CD4-positive, alpha-beta T cell (primary cell): Measurements from ENCODE around the gene WDR64. TPM values are rescaled to one million over a fixed set of nuclear protein-coding genes. Genes with fewer than 3 reads are reported as not detected.

Experiments
- ATAC-seq: fragments of 200-7000 bp; cut with Tn5 transposase; one replicate; pipeline ENCODE4 v1.10.0; 2022; ENCODE audit warnings: mild to moderate bottlenecking; ENCODE audit not compliant: poor library complexity
- CTCF ChIA-PET: fragments of 350-600 bp; sonication (Branson Sonifier 250); formaldehyde crosslinking; loops from one replicate; lab custom pipeline; 2021; ENCODE audit warnings: antibody characterized with exemption, inconsistent platforms; lab: Charles Lee
- POLR2A ChIA-PET: fragments of 350-600 bp; sonication (Branson Sonifier 250); formaldehyde crosslinking; loops from one replicate; lab custom pipeline; 2021; ENCODE audit warnings: antibody characterized with exemption, inconsistent platforms; lab: Charles Lee
- DNase-seq, 14 experiments: peaks; one replicate each; pipeline ENCODE4 v3.0.0-alpha.2; 2013 to 2020; ENCODE audit warnings: mixed read lengths in 2 of 14
- H3K27ac ChIP-seq, 2 donors: one replicate each; pipeline versions ENCODE4 v1.5.1 to v1.7.0; 2013; ENCODE audit warnings: low read length in 2 of 2, low read depth in 1 of 2, mild to moderate bottlenecking in 1 of 2
- H3K27me3 ChIP-seq, 2 experiments: 1 replicate in 1 of 2; 2 replicates in 1 of 2; pipeline versions ENCODE4 v1.6.1 to v1.7.0; 2013; ENCODE audit warnings: low read length in 2 of 2, control low read depth in 1 of 2, mild to moderate bottlenecking in 1 of 2, moderate library complexity in 1 of 2; ENCODE audit not compliant: insufficient read depth in 2 of 2, control insufficient read depth in 1 of 2
- H3K36me3 ChIP-seq: one replicate; pipeline ENCODE4 v1.6.1; 2013; ENCODE audit warnings: low read length, control low read depth; ENCODE audit not compliant: insufficient read depth
- H3K4me1 ChIP-seq: one replicate; pipeline ENCODE4 v1.6.1; 2013; ENCODE audit warnings: low read length, control low read depth; ENCODE audit not compliant: insufficient read depth
- H3K4me3 ChIP-seq: one replicate; pipeline ENCODE4 v1.5.1; 2013; ENCODE audit warnings: mild to moderate bottlenecking, low read length, moderate library complexity
- H3K9me3 ChIP-seq, 2 experiments: 1 replicate in 1 of 2; 2 replicates in 1 of 2; pipeline versions ENCODE4 v1.6.1 to v1.7.0; 2013; ENCODE audit warnings: low read length in 2 of 2, mild to moderate bottlenecking in 2 of 2, control low read depth in 1 of 2, moderate library complexity in 1 of 2; ENCODE audit not compliant: control insufficient read depth in 1 of 2, insufficient read depth in 1 of 2
- H3K27ac Mint-ChIP-seq: one replicate; pipeline ENCODE4 v1.8.0; 2020; ENCODE audit warnings: mixed read lengths
- H3K27me3 Mint-ChIP-seq: one replicate; pipeline ENCODE4 v1.8.0; 2021; ENCODE audit warnings: mixed read lengths
- H3K36me3 Mint-ChIP-seq: one replicate; pipeline ENCODE4 v1.8.0; 2021; ENCODE audit warnings: low read depth, mixed read lengths
- H3K4me1 Mint-ChIP-seq: one replicate; pipeline ENCODE4 v1.8.0; 2021; ENCODE audit warnings: low read depth, mixed read lengths
- H3K4me3 Mint-ChIP-seq: one replicate; pipeline ENCODE4 v1.8.0; 2020; ENCODE audit warnings: mild to moderate bottlenecking, mixed read lengths
- H3K9me3 Mint-ChIP-seq: one replicate; pipeline ENCODE4 v1.8.0; 2020; ENCODE audit warnings: mixed read lengths
- intact Hi-C, 2 experiments: fragments of 100-400 bp; cut with DNase I in 1 of 2; cut with micrococcal nuclease in 1 of 2; formaldehyde crosslinking; loops; one replicate each; pipeline versions ENCODE4 v1.15.1 to v1.9.0; 2023 to 2025; cut with DNase I, micrococcal nuclease
- total RNA-seq, 174 experiments: library from RNA in 2 of 174; stranded (reverse) in 2 of 174; gene quantifications; one replicate each; pipeline ENCODE4 v1.2.3 and lab custom pipeline; 2021 to 2026
- TF ChIP-seq, protein P1 (sequence below): fragments of 200-600 bp; IDR thresholded peaks from one replicate; pipeline ENCODE4 v1.8.0; 2022; ENCODE audit warnings: antibody characterized with exemption, mild to moderate bottlenecking

The WDR64 gene
- total RNA-seq, 2 experiments from 2014 or later, result 0.67 TPM; not detected in 1

DNA sequence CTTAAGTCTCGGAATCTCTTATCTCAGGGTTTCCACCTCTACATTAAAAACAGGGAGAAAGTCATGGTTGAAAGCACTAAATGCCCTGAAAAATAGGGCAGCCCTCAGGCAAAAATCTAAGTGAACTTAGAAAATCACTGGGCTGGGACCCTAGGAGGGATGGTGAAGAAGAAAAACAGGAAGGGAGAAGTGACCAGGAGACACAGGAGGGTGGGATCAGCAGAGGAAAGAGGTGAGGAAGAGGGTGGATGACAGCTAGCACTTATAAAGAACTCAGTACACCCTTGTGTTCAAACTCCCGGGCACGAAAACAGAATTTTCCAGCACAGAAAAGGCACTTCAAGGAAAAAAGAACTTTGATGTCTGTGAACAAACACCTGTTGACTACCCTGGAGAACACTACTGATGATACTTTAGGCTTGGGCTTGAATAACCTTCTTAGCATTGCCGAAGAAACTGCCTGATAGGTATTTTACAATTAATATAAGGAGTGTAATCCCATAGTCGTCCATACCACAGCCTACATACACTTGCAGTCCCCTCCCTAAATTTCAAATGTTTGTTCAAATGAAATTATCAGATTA is 13.9 kb upstream of the WDR64 start:
- Mint-ChIP-seq H3K4me1 (peaks cover 45% of the 10 kb centered on the region), H3K4me3 (peak overlapping the region; percentile 84), H3K36me3 (peaks cover 18% of the 10 kb centered on the region), H3K27ac (peak overlapping the region; percentile 31), H3K27me3 (no peaks in the 10 kb centered on the region), H3K9me3 (peaks cover 3% of the 10 kb centered on the region)
- H3K4me1 ChIP-seq, result peaks cover 17% of the 10 kb centered on the region
- TF ChIP-seq, protein P1, sequence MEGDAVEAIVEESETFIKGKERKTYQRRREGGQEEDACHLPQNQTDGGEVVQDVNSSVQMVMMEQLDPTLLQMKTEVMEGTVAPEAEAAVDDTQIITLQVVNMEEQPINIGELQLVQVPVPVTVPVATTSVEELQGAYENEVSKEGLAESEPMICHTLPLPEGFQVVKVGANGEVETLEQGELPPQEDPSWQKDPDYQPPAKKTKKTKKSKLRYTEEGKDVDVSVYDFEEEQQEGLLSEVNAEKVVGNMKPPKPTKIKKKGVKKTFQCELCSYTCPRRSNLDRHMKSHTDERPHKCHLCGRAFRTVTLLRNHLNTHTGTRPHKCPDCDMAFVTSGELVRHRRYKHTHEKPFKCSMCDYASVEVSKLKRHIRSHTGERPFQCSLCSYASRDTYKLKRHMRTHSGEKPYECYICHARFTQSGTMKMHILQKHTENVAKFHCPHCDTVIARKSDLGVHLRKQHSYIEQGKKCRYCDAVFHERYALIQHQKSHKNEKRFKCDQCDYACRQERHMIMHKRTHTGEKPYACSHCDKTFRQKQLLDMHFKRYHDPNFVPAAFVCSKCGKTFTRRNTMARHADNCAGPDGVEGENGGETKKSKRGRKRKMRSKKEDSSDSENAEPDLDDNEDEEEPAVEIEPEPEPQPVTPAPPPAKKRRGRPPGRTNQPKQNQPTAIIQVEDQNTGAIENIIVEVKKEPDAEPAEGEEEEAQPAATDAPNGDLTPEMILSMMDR, result no peak
- intact Hi-C loops, result loop anchor here in 1 of 2 experiments (5.0 kb wide), 1 partner anchor 1614 kb away; no protein-coding TSS in a partner anchor
- peaks cover 5% of the 10 kb centered on the region for H3K36me3 ChIP-seq
- no peaks in the 10 kb centered on the region for H3K27me3 ChIP-seq
- H3K9me3 ChIP-seq, result no peaks in the 10 kb centered on the region
- ChIA-PET POLR2A (interaction anchor here (0.6 to 2.6 kb wide), 3 partner anchors 11 to 1617 kb away, joined by 3 to 10 read pairs (median 5); partner anchors contain the start of gene CEP170), CTCF (interaction anchor here (2.1 kb wide), 1 partner anchor 11 kb away, joined by 9 read pairs; no protein-coding TSS in a partner anchor)
- ATAC-seq (no peak), DNase-seq (no peak)
- no peak overlapping the region for H3K4me3 ChIP-seq
- H3K27ac ChIP-seq, result no peak overlapping the region

GRCh38 chr1:241638909-241639622 is 13.0 kb upstream of the WDR64 start:
- TF ChIP-seq, protein P1, result no peak
- ATAC-seq, result no peak
- peak in 1 of 14 experiments; percentile 14 for DNase-seq
- H3K4me3 ChIP-seq, result peak overlapping the region; percentile 87
- intact Hi-C loops, result loop anchor here in 1 of 2 experiments (5.0 kb wide), 1 partner anchor 1613 kb away; no protein-coding TSS in a partner anchor
- Mint-ChIP-seq H3K4me3 (peak overlapping the region; percentile 93), H3K27me3 (no peaks in the 10 kb centered on the region), H3K4me1 (peaks cover 44% of the 10 kb centered on the region), H3K9me3 (peaks cover 5% of the 10 kb centered on the region), H3K27ac (peak overlapping the region; percentile 69), H3K36me3 (peaks cover 15% of the 10 kb centered on the region)
- H3K36me3 ChIP-seq, result peaks cover 5% of the 10 kb centered on the region
- H3K27ac ChIP-seq, result no peak overlapping the region
- H3K9me3 ChIP-seq, result no peaks in the 10 kb centered on the region
- peaks cover 17% of the 10 kb centered on the region for H3K4me1 ChIP-seq
- CTCF ChIA-PET, result interaction anchor here (2.1 kb wide), 1 partner anchor 12 kb away, joined by 9 read pairs; no protein-coding TSS in a partner anchor
- H3K27me3 ChIP-seq, result no peaks in the 10 kb centered on the region
- POLR2A ChIA-PET, result interaction anchor here (1.1 to 2.6 kb wide), 2 partner anchors 11 to 38 kb away, joined by 5 to 10 read pairs; no protein-coding TSS in a partner anchor

DNA sequence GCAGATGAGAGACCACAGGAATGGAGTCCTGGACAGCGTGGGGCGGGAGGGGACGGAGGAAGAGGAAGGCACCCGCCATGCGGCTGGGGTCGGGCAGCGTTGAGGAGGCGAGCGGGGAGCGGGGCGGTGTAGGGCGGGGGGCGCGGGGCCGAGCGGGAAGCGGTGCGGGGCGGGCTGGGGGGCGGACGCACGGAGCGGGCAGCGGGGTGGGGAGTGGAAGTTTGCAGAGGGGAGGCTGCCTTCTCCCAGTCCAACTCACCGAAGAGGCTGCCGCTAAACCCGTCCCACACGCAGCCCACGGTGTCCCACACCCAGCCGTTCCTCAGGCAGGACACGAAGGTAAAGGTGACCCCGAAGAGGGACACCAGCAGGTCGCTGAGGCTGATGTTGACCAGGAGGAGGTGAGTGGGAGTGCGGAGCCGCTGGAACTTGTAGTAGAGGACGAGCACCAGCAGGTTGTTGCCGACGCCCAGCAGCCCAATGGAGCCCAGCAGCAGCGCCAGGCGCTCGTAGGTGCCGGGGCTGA is 12.4 kb upstream of the WDR64 start:
- peaks cover 5% of the 10 kb centered on the region for H3K9me3 Mint-ChIP-seq
- intact Hi-C loops, result loop anchor here (5.0 kb wide), 3 partner anchors 38 to 1613 kb away; partner anchors contain the start of gene FH (in 1 of the 2)
- Histone ChIP-seq H3K27me3 (no peaks in the 10 kb centered on the region), H3K9me3 (no peaks in the 10 kb centered on the region), H3K36me3 (no peaks in the 10 kb centered on the region), H3K4me3 (peak overlapping the region; percentile 87), H3K4me1 (peaks cover 17% of the 10 kb centered on the region), H3K27ac (peak overlapping the region; percentile 55 to 58)
- TF ChIP-seq, protein P1, result no peak
- no peaks in the 10 kb centered on the region for H3K27me3 Mint-ChIP-seq
- H3K4me1 Mint-ChIP-seq, result peaks cover 39% of the 10 kb centered on the region
- ATAC-seq (peak; percentile 8), DNase-seq (peak in 8 of 14 experiments; percentile 9 to 44 (median 17))
- peak overlapping the region; percentile 69 for H3K27ac Mint-ChIP-seq
- peaks cover 10% of the 10 kb centered on the region for H3K36me3 Mint-ChIP-seq
- CTCF ChIA-PET, result interaction anchor here (1.4 to 2.1 kb wide), 3 partner anchors 12 to 38 kb away, joined by 4 to 9 read pairs (median 6); no protein-coding TSS in a partner anchor
- POLR2A ChIA-PET, result interaction anchor here (0.6 to 2.6 kb wide), 11 partner anchors 12 to 1615 kb away, joined by 3 to 16 read pairs (median 5); partner anchors contain the start of genes CEP170, EXO1, FH and KMO
- peak overlapping the region; percentile 93 for H3K4me3 Mint-ChIP-seq
